Measurements from ENCODE around the gene MMP24.

MMP24 gene

DNA sequence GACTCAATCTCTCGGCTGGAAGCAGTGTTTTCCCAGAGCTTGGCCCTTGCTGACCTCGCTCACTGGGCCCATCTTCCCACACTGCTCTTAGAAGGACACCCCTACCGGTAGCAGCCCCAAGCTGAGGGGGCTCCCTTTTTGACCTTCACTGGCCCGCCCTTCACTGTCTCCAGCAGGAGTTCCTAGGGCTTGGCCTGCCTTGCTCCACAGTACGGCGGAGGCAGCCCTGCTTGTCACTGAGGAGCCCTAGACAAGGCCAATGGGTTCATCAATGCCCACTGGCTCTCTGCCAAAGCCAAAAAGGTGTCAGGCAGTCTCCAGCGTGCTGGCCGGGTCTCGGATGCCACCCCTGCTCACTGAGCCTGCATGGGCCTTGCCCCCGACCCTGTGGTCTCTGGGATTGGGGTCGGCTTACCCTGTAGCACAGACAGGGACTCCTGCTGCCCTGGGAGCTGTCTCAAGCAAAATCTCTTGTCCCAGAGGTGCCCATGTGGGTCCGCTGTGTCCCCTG, 49.3 kb downstream of the MMP24 start:
- H3K4me1 ChIP-seq (ENCODE audit: control insufficient read depth in 1 of 2, insufficient read depth in 2 of 2, low read length in 2 of 2): peaks cover 0 to 16% of the 10 kb centered on the region in 2 donors
- no peaks in the 10 kb centered on the region for H3K9me3 ChIP-seq (ENCODE audit: control insufficient read depth in 1 of 2, low read length in 2 of 2)
- no peak overlapping the region for H3K27ac ChIP-seq (ENCODE audit: low read length)
- no peak overlapping the region for H3K4me3 ChIP-seq (ENCODE audit: low read depth in 1 of 2, low read length in 2 of 2)
- no peaks in the 10 kb centered on the region for H3K27me3 ChIP-seq (ENCODE audit: low read depth, low read length)
- H3K36me3 ChIP-seq (ENCODE audit: control insufficient read depth in 1 of 2, insufficient read depth in 2 of 2, low read length in 2 of 2): peaks cover 35 to 46% of the 10 kb centered on the region in 2 donors

DNA sequence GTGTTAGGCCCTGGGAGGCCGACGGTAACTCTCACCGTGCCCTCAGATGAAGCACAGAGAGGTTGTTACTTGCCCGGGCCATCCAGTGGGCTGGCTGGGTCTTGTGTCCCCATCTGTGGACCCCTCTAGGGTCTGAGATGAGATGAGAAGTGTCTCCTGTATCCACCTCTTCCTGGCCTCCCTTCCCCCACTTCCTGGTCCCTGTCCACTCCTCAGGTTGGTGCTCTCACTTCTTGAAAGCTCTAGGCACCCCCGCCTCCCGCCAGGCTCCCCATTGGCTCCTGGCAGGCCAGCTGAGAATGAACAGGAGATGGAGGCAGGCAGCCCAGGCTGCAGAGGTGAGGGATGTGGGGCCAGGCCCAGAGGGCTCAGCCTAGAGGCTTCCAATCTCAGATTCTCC, 49.9 kb downstream of the MMP24 start:
- Histone ChIP-seq H3K27ac (ENCODE audit: low read length) (peak overlapping the region; percentile 96), H3K4me3 (ENCODE audit: low read depth in 1 of 2, low read length in 2 of 2) (peak overlapping the region; percentile 73 to 91), H3K4me1 (ENCODE audit: control insufficient read depth in 1 of 2, insufficient read depth in 2 of 2, low read length in 2 of 2) (peaks cover 0 to 16% of the 10 kb centered on the region in 2 donors)

DNA sequence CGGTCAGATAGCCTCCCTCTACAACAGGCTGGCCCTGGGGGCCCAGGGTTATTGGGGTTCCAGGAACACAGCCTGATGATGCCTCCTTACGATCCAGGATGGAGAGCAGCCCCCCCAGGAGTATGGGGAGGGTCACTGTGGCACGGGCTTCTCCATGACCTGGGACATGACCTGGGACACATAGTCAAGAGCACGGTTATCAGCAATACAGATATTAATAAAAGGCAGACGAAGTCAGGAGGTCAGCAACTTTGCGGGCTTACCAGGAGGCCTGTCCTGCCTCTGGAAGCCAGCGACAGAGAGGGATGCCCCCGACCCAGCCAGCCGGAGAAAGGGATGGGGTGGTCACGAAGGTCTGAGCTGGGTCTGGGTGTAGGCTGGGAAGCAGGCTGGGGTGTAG, 50.6 kb downstream of the MMP24 start:
- peak overlapping the region; percentile 96 for H3K27ac ChIP-seq (ENCODE audit: low read length)
- H3K4me1 ChIP-seq (ENCODE audit: control insufficient read depth in 1 of 2, insufficient read depth in 2 of 2, low read length in 2 of 2): peaks cover 0 to 16% of the 10 kb centered on the region in 2 donors
- H3K4me3 ChIP-seq (ENCODE audit: low read depth in 1 of 2, low read length in 2 of 2): peak overlapping the region; percentile 73 to 91
- no peaks in the 10 kb centered on the region for H3K27me3 ChIP-seq (ENCODE audit: low read depth, low read length)
- peaks cover 36 to 38% of the 10 kb centered on the region in 2 donors for H3K36me3 ChIP-seq (ENCODE audit: control insufficient read depth in 1 of 2, insufficient read depth in 2 of 2, low read length in 2 of 2)
- no peaks in the 10 kb centered on the region for H3K9me3 ChIP-seq (ENCODE audit: control insufficient read depth in 1 of 2, low read length in 2 of 2)

More for the DNA sequence above, 49.9 kb downstream of the MMP24 start:
- H3K27me3 ChIP-seq (ENCODE audit: low read depth, low read length): no peaks in the 10 kb centered on the region
- no peaks in the 10 kb centered on the region for H3K9me3 ChIP-seq (ENCODE audit: control insufficient read depth in 1 of 2, low read length in 2 of 2)
- peaks cover 36 to 44% of the 10 kb centered on the region in 2 donors for H3K36me3 ChIP-seq (ENCODE audit: control insufficient read depth in 1 of 2, insufficient read depth in 2 of 2, low read length in 2 of 2)

DNA sequence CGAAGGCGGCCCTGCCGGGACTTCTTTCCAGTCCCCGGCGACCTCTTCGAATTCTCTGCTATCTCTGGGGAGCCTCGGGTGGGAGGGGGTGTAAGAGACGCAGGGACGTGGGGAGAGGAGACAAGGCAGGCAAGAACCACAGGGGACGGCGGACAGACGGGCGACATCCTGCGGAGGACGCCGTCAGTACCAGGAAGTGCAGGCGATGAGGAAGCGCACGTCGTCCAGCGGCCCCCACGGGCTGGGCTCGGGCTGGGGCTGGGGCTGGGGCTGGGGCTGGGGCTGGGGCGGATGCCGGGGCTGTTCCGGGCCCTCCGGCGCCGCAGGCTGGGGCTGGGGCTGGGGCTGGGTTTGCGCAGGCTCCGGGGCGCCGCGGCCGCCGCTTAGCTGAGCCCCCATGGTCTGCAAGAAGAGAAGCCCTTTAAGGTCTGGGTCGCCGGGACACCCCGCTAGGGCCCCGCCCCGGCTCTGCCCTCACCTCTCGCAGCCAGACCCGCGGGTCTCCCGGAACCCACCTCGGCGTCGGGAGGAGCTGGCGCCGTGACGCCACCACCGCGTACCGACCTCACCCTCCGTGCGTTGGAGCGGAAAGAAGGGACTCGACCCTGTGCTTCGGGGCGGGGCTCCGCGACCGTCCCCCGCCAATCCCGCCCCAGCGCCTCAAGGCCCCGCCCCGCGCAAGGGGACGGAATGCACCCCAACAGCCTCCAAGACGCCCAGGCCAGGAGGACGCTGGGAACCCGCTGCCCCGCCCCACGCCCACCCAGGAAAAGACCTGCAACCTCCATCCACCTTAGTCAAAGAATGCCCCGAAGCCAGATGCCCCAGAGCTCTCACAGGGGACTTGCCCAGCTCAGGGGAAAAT, 51.3 kb downstream of the MMP24 start, which contains the start of gene MMP24OS:
Gene MMP24OS, minus strand, starts transcription at position 592 of the 865 bp plus-strand sequence. Its CDS starts 193 bp downstream, at position 399.
- H3K9me3 ChIP-seq (ENCODE audit: control insufficient read depth in 1 of 2, low read length in 2 of 2): no peaks in the 10 kb centered on the region
- H3K4me3 ChIP-seq (ENCODE audit: low read depth in 1 of 2, low read length in 2 of 2): peak within 1 kb of the TSS; percentile 73 to 91
- H3K27me3 ChIP-seq (ENCODE audit: low read depth, low read length): no peaks in the 10 kb centered on the region
- H3K4me1 ChIP-seq (ENCODE audit: control insufficient read depth in 1 of 2, insufficient read depth in 2 of 2, low read length in 2 of 2): peaks cover 0 to 16% of the 10 kb centered on the region in 2 donors
- peaks cover 36 to 38% of the 10 kb centered on the region in 2 donors for H3K36me3 ChIP-seq (ENCODE audit: control insufficient read depth in 1 of 2, insufficient read depth in 2 of 2, low read length in 2 of 2)
- peak within 1 kb of the TSS; percentile 96 for H3K27ac ChIP-seq (ENCODE audit: low read length)

DNA sequence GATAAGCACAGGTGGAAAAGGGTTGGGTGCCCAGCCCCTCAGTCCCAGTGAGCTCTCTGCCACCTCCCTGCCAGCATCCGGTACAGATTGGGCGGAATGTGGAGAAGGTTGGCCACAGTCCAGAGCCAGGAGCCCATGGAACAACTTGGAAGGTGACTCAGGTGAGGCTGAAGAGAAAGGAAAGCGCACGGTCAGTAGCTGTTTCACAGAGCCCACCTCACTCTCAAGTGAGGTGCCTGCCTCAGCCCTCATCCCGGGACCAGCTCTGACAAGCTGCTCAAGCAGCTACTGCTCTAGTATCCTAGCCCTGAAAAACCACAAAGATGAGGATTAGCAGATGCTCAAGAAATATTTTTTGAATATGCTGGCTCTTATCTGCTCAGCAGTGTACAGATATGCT, 52.5 kb downstream of the MMP24 start:
- Histone ChIP-seq H3K9me3 (ENCODE audit: control insufficient read depth in 1 of 2, low read length in 2 of 2) (no peaks in the 10 kb centered on the region), H3K4me3 (ENCODE audit: low read depth in 1 of 2, low read length in 2 of 2) (no peak overlapping the region), H3K4me1 (ENCODE audit: control insufficient read depth in 1 of 2, insufficient read depth in 2 of 2, low read length in 2 of 2) (peaks cover 5 to 24% of the 10 kb centered on the region in 2 donors), H3K27ac (ENCODE audit: low read length) (no peak overlapping the region), H3K36me3 (ENCODE audit: control insufficient read depth in 1 of 2, insufficient read depth in 2 of 2, low read length in 2 of 2) (peaks cover 32 to 36% of the 10 kb centered on the region in 2 donors), H3K27me3 (ENCODE audit: low read depth, low read length) (no peaks in the 10 kb centered on the region)

DNA sequence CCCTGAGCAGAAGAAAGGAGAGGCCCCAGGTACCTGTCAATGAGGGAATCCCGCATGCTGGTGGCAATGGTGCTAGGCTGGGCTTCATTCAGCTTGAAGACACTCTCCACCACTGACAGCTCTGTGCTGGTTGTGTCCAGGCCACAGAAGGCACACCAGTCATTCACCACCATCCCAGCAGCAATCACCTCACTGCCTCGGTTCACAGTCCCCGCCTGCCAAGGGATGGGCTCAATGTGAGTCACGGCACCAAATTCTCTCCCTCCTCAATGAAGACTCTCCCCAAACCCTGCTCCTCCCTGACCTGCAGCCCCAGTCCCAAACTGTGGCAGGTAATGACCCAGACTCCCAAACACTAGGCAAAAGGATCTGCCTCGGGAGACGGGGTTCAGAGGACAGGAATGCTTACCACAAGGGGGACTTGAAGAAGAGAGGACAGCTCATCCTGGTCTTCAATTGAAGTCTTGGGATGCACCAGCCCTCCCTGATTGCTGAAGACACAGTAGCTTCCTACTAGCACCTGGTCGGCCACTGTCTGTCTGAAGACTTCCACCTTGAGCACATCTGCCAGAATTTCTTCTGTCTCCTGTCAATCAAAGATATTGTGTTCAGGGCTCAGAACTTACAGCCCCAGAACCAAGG, 53.2 kb downstream of the MMP24 start:
- Histone ChIP-seq H3K27me3 (ENCODE audit: low read depth, low read length) (no peaks in the 10 kb centered on the region), H3K36me3 (ENCODE audit: control insufficient read depth in 1 of 2, insufficient read depth in 2 of 2, low read length in 2 of 2) (peaks cover 26 to 36% of the 10 kb centered on the region in 2 donors), H3K4me1 (ENCODE audit: control insufficient read depth in 1 of 2, insufficient read depth in 2 of 2, low read length in 2 of 2) (peaks cover 5 to 24% of the 10 kb centered on the region in 2 donors), H3K27ac (ENCODE audit: low read length) (no peak overlapping the region), H3K4me3 (ENCODE audit: low read depth in 1 of 2, low read length in 2 of 2) (no peak overlapping the region), H3K9me3 (ENCODE audit: control insufficient read depth in 1 of 2, low read length in 2 of 2) (no peaks in the 10 kb centered on the region)

DNA sequence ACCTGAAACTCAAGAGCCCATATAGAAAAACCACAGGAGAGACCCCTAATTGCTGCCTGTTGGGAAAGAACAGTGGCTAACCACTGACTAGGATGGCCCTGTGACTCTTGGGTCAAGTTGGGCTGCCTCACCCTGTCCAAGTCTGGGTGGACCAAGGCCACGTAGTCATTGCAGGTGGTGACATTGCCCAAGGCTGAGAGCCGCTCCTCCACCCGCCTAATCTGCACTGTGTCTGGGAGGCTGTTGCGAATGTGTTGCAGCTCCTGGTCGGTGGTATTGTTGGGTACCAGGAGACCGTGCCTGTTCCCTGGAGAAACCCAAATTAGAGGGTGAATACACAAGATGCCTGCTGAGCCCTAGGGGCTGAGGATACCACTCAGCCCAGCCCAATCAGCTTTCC, 54.0 kb downstream of the MMP24 start:
- Histone ChIP-seq H3K9me3 (ENCODE audit: control insufficient read depth in 1 of 2, low read length in 2 of 2) (no peaks in the 10 kb centered on the region), H3K27ac (ENCODE audit: low read length) (no peak overlapping the region), H3K4me3 (ENCODE audit: low read depth in 1 of 2, low read length in 2 of 2) (no peak overlapping the region), H3K27me3 (ENCODE audit: low read depth, low read length) (no peaks in the 10 kb centered on the region), H3K4me1 (ENCODE audit: control insufficient read depth in 1 of 2, insufficient read depth in 2 of 2, low read length in 2 of 2) (peaks cover 5 to 24% of the 10 kb centered on the region in 2 donors), H3K36me3 (ENCODE audit: control insufficient read depth in 1 of 2, insufficient read depth in 2 of 2, low read length in 2 of 2) (peaks cover 25 to 30% of the 10 kb centered on the region in 2 donors)

DNA sequence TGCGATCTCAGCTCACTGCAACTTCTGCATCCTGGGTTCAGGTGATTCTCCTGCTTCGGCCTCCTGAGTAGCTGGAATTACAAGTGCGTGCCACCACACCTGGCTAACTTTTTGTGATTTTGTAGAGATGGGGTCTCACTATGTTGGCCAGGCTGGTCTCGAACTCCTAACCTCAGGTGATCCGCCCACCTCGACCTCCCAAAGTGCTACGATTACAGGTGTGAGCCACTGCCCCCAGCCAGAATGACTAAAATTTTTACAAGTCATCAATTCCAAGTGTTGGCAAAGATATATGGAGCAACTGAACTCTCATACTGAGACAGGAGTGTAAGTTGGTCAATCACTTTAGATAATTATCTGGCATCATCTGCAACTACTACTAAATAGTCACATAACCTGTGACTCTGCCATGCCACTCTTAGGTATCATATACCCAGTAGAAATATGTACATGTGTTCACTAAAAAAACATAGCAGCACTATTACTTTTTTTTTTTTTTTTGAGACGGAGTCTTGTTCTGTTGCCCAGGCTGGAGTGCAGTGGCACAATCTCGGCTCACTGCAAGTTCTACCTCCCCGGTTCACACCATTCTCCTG, 55.1 kb downstream of the MMP24 start:
- no peaks in the 10 kb centered on the region for H3K27me3 ChIP-seq (ENCODE audit: low read depth, low read length)
- no peaks in the 10 kb centered on the region for H3K9me3 ChIP-seq (ENCODE audit: control insufficient read depth in 1 of 2, low read length in 2 of 2)
- peaks cover 25 to 26% of the 10 kb centered on the region in 2 donors for H3K36me3 ChIP-seq (ENCODE audit: control insufficient read depth in 1 of 2, insufficient read depth in 2 of 2, low read length in 2 of 2)
- H3K4me3 ChIP-seq (ENCODE audit: low read depth in 1 of 2, low read length in 2 of 2): no peak overlapping the region
- H3K4me1 ChIP-seq (ENCODE audit: control insufficient read depth in 1 of 2, insufficient read depth in 2 of 2, low read length in 2 of 2): peaks cover 5 to 16% of the 10 kb centered on the region in 2 donors
- no peak overlapping the region for H3K27ac ChIP-seq (ENCODE audit: low read length)

DNA sequence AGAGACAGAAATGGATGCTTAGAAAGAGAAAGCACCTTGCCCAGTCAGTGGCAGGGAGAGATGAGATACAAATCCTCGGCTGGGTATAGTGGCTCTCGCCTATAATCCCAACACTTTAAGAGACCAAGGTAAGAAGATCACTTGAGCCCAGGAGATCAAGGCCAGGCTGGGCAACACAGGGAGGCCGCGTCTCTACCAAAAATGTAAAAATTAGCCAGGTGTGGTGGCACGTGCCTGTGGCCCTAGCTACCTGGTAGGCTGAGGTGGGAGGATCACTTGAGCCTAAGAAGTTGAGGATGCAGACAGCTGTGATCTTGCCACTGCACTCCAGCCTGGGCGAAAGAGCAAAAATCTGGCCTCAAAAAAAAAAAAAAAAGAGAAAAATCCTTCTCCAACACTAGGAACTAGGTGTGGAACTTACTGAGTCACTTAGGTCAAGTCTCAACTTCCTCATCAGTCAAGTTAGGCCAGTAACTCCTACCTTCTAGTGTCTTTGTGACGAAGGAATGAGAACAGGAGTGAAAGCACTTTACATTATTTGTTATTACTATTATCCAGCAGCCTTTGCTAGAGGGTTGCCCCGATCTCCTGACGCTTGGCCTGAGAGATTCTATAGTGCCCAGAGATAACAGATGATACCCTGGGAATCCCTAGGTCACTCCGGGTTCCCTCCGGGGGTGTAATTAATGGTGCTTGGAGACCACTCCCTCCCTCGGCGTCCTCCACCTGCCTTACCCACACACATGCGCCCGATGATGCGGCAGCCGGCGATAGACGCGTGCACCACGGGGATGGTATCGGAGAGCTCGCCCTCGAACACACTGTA, 57.2 kb downstream of the MMP24 start:
- Histone ChIP-seq H3K9me3 (ENCODE audit: control insufficient read depth in 1 of 2, low read length in 2 of 2) (no peaks in the 10 kb centered on the region), H3K4me1 (ENCODE audit: control insufficient read depth in 1 of 2, insufficient read depth in 2 of 2, low read length in 2 of 2) (peaks cover 5 to 8% of the 10 kb centered on the region in 2 donors), H3K27ac (ENCODE audit: low read length) (peak overlapping the region; percentile 87), H3K4me3 (ENCODE audit: low read depth in 1 of 2, low read length in 2 of 2) (peak overlapping the region; percentile 91 to 99), H3K27me3 (ENCODE audit: low read depth, low read length) (no peaks in the 10 kb centered on the region), H3K36me3 (ENCODE audit: control insufficient read depth in 1 of 2, insufficient read depth in 2 of 2, low read length in 2 of 2) (peaks cover 22 to 24% of the 10 kb centered on the region in 2 donors)

DNA sequence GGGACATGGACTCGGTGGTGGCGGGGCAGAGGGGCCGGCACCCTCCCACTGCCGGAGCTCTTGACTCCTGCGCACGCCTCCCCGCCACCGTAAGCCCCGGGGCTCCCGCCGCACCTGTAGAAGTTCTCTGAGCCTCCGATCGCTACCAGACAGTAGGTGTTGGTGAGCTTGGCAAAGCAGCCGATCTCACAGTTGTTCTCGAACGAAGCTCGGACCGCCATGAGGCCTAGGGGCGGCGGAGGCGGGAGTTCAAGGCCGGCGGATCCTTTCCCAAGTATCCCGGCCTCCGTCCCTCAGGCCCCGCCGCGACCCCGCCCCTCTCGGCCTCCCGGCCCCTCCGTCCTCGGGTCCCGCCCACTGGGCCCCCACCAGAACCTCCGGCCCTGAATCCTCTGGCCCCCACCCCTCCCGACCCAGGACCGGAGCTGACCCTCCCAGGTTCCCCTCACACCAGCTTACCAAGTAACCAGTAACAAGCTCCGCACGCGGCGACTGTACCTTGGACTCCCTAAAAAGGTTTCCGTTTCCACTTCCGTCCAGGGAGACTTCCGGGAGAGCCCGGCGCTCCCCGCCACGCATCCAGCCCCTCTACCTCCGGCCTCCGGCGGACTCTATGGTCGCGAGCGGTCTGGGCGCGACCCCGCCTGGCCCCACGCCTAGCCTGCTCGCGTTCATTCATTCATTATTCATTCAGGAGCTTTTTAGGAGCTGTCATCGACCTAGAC, 57.9 kb downstream of the MMP24 start, which contains the start of gene EIF6:
Gene EIF6, minus strand, starts transcription at position 506 of the 725 bp plus-strand sequence. Its CDS starts 285 bp downstream, at position 221.
- Histone ChIP-seq H3K27me3 (ENCODE audit: low read depth, low read length) (no peaks in the 10 kb centered on the region), H3K9me3 (ENCODE audit: control insufficient read depth in 1 of 2, low read length in 2 of 2) (no peaks in the 10 kb centered on the region), H3K36me3 (ENCODE audit: control insufficient read depth in 1 of 2, insufficient read depth in 2 of 2, low read length in 2 of 2) (peaks cover 14 to 16% of the 10 kb centered on the region in 2 donors), H3K27ac (ENCODE audit: low read length) (peak within 1 kb of the TSS; percentile 87), H3K4me3 (ENCODE audit: low read depth in 1 of 2, low read length in 2 of 2) (peak within 1 kb of the TSS; percentile 91 to 99), H3K4me1 (ENCODE audit: control insufficient read depth in 1 of 2, insufficient read depth in 2 of 2, low read length in 2 of 2) (peaks cover 5 to 8% of the 10 kb centered on the region in 2 donors)

Data from muscle layer of duodenum (tissue), 2 donors.